PC-3 (cell line): ENCODE measurements around the gene SLC17A1. TPM values are rescaled to one million over a fixed set of nuclear protein-coding genes. Genes with fewer than 3 reads are reported as not detected.

ENCODE experiments used
- ATAC-seq: fragments of 200-7000 bp; cut with Tn5 transposase; 2 replicates; pipeline ENCODE4 v1.9.1; 2020; ENCODE audit warnings: mild to moderate bottlenecking, moderate library complexity
- BruUV-seq: library from RNA; stranded (reverse); fragments of 400-500 nt; replicated peaks from 2 replicates; lab custom pipeline; 2021; lab: Mats Ljungman, UMichigan
- CTCF ChIA-PET: fragments of 300-600 bp; sonication (Branson Sonifier 250); formaldehyde crosslinking; loops from one replicate; lab custom pipeline; 2022; ENCODE audit warnings: antibody characterized with exemption; lab: Charles Lee
- POLR2A ChIA-PET: fragments of 300-600 bp; sonication (Branson Sonifier 250); formaldehyde crosslinking; loops from one replicate; lab custom pipeline; 2022; ENCODE audit warnings: antibody characterized with exemption; ENCODE audit not compliant: unreplicated experiment; lab: Charles Lee
- DNase-seq: peaks from one replicate; pipeline ENCODE4 v3.0.0-alpha.2; 2015
- H2AFZ ChIP-seq: fragments of 300-600 bp; sonication (generic); 2 replicates; pipeline ENCODE4 v1.6.0; 2016; ENCODE audit warnings: antibody characterized with exemption, low read length
- H3F3A ChIP-seq: fragments of 300-600 bp; sonication (generic); one replicate; pipeline ENCODE4 v1.6.0; 2017; ENCODE audit warnings: antibody characterized with exemption, low read length, control low read depth, mild to moderate bottlenecking; ENCODE audit not compliant: unreplicated experiment
- H3K27ac ChIP-seq: fragments of 300-600 bp; sonication (generic); 2 replicates; pipeline ENCODE4 v1.5.1; 2016; ENCODE audit warnings: mild to moderate bottlenecking, low read length
- H3K27me3 ChIP-seq: fragments of 300-600 bp; sonication (generic); 2 replicates; pipeline ENCODE4 v1.6.1; 2016; ENCODE audit warnings: low read length, mixed read lengths
- H3K36me3 ChIP-seq: fragments of 300-600 bp; sonication (generic); 2 replicates; pipeline ENCODE4 v1.6.1; 2016; ENCODE audit warnings: low read depth, mixed run types, low read length, mixed read lengths
- H3K4me1 ChIP-seq: fragments of 300-600 bp; sonication (generic); 2 replicates; pipeline ENCODE4 v1.5.1; 2016; ENCODE audit warnings: low read length; ENCODE audit not compliant: insufficient read depth
- H3K4me2 ChIP-seq: fragments of 300-600 bp; sonication (generic); 2 replicates; pipeline ENCODE4 v1.6.0; 2016; ENCODE audit warnings: low read length
- H3K4me3 ChIP-seq: fragments of 300-600 bp; sonication (generic); 2 replicates; pipeline ENCODE4 v1.5.1; 2016; ENCODE audit warnings: mild to moderate bottlenecking, low read length, mixed read lengths
- H3K79me2 ChIP-seq: fragments of 300-600 bp; sonication (generic); 2 replicates; pipeline ENCODE4 v1.6.1; 2017; ENCODE audit warnings: low read length, mixed read lengths
- H3K9ac ChIP-seq: fragments of 300-600 bp; sonication (generic); 2 replicates; pipeline ENCODE4 v1.6.0; 2016; ENCODE audit warnings: mild to moderate bottlenecking, low read length
- H3K9me2 ChIP-seq: fragments of 300-600 bp; sonication (generic); replicated peaks from 2 replicates; pipeline ENCODE4 v1.6.1; 2016; ENCODE audit warnings: mixed run types, low read length, mixed read lengths
- H3K9me3 ChIP-seq: fragments of 300-600 bp; sonication (generic); 2 replicates; pipeline ENCODE4 v1.6.1; 2016; ENCODE audit warnings: low read length, mixed read lengths
- H4K20me1 ChIP-seq: fragments of 300-600 bp; sonication (generic); 2 replicates; pipeline ENCODE4 v1.6.1; 2016; ENCODE audit warnings: low read length, mixed read lengths
- EZH2 ChIP-seq: fragments of 300-600 bp; sonication (generic); IDR thresholded peaks from one replicate; pipeline ENCODE4 v1.6.1; 2017; ENCODE audit warnings: antibody characterized with exemption, mild to moderate bottlenecking, low read length; ENCODE audit not compliant: unreplicated experiment
- EZH2phosphoT487 ChIP-seq: fragments of 300-600 bp; sonication (generic); IDR thresholded peaks from 2 replicates; pipeline ENCODE4 v1.6.1; 2018; ENCODE audit warnings: mild to moderate bottlenecking, antibody characterized with exemption, low read length, borderline replicate concordance
- intact Hi-C: fragments of 100-400 bp; cut with micrococcal nuclease; formaldehyde crosslinking; loops from 2 replicates; pipeline ENCODE4 v1.9.0; 2023
- total RNA-seq: library from RNA; depleted of rRNA; stranded (reverse); fragments of >200 nt; gene quantifications from 2 replicates; pipeline ENCODE4 v1.2.3, GENCODE V29; 2014
- TF ChIP-seq, protein P1 (sequence below): fragments of 300-600 bp; sonication (generic); conservative IDR thresholded peaks from 2 replicates; pipeline ENCODE4 v1.5.1; 2017; ENCODE audit warnings: antibody characterized with exemption, low read depth, mild to moderate bottlenecking, low read length

Gene SLC17A1
- total RNA-seq, 1 experiment from 2014 or later: not detected

DNA sequence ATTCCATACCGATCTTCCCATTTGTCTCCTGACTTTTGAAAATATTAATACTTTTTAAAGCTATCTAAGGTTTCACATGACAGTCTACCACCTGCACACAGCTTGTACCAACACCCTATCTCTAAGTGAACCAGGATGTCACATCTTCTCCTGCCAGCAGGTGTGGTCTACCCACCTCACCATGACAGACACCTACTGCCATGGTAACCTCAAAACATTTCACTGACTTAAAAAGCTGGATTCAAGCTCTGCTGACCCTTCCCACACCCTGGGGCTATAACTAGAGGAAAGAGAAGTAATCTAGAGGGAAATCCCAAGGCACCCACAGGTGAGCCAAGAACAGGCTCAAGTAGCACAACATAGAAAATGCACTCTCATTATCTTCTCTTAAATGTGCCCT, 41.0 kb upstream of the SLC17A1 start:
- Histone ChIP-seq H3K4me3 (no peak overlapping the region), H3K27ac (no peak overlapping the region), H3K27me3 (peaks cover 50% of the 10 kb centered on the region), H3K4me1 (no peaks in the 10 kb centered on the region), H3K9me2 (no peaks in the 10 kb centered on the region), H3F3A (no peaks in the 10 kb centered on the region), H3K79me2 (no peaks in the 10 kb centered on the region), H3K9me3 (no peaks in the 10 kb centered on the region), H3K9ac (no peak overlapping the region), H2AFZ (no peak overlapping the region), H3K36me3 (no peaks in the 10 kb centered on the region), H4K20me1 (no peaks in the 10 kb centered on the region), H3K4me2 (no peak overlapping the region)
- intact Hi-C loops: no loop called here
- DNase-seq (no peak), ATAC-seq (no peak)
- no TSS peak for BruUV-seq
- TF ChIP-seq, protein P1, sequence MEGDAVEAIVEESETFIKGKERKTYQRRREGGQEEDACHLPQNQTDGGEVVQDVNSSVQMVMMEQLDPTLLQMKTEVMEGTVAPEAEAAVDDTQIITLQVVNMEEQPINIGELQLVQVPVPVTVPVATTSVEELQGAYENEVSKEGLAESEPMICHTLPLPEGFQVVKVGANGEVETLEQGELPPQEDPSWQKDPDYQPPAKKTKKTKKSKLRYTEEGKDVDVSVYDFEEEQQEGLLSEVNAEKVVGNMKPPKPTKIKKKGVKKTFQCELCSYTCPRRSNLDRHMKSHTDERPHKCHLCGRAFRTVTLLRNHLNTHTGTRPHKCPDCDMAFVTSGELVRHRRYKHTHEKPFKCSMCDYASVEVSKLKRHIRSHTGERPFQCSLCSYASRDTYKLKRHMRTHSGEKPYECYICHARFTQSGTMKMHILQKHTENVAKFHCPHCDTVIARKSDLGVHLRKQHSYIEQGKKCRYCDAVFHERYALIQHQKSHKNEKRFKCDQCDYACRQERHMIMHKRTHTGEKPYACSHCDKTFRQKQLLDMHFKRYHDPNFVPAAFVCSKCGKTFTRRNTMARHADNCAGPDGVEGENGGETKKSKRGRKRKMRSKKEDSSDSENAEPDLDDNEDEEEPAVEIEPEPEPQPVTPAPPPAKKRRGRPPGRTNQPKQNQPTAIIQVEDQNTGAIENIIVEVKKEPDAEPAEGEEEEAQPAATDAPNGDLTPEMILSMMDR: no peak
- TF ChIP-seq EZH2phosphoT487: no peak
- no peak for TF ChIP-seq EZH2
- ChIA-PET CTCF (no interaction called here), POLR2A (no interaction called here)

DNA sequence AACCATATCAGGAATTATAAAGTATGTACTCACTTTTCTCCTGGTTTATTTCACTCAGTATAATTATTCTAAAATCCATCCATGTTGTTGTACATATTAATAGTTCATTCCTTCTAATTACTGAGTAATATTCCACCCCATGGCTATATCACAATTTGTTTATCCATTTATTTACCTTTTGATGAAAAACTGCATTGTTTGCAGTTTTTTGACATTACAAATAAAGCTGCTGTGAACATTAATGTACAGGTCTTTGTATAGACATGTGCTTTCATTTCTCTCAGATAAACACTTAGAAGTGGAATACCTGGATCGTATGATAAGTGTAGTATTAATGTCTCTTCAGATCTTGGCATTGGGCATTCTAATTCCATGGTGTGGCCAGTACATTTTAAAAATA, 38.0 kb upstream of the SLC17A1 start:
- Histone ChIP-seq H3K36me3 (no peaks in the 10 kb centered on the region), H3K27ac (no peak overlapping the region), H3K4me1 (no peaks in the 10 kb centered on the region), H2AFZ (no peak overlapping the region), H3K27me3 (peaks cover 36% of the 10 kb centered on the region), H3K4me2 (no peak overlapping the region), H3K9me2 (no peaks in the 10 kb centered on the region), H3K4me3 (no peak overlapping the region), H3K9ac (no peak overlapping the region), H3K79me2 (no peaks in the 10 kb centered on the region), H3F3A (no peaks in the 10 kb centered on the region), H4K20me1 (no peaks in the 10 kb centered on the region), H3K9me3 (no peaks in the 10 kb centered on the region)
- CTCF ChIA-PET: no interaction called here
- DNase-seq (no peak), ATAC-seq (no peak)
- TF ChIP-seq, protein P1: no peak
- TF ChIP-seq EZH2phosphoT487 (no peak), EZH2 (no peak)
- POLR2A ChIA-PET: no interaction called here
- BruUV-seq: no TSS peak
- intact Hi-C loops: no loop called here

DNA sequence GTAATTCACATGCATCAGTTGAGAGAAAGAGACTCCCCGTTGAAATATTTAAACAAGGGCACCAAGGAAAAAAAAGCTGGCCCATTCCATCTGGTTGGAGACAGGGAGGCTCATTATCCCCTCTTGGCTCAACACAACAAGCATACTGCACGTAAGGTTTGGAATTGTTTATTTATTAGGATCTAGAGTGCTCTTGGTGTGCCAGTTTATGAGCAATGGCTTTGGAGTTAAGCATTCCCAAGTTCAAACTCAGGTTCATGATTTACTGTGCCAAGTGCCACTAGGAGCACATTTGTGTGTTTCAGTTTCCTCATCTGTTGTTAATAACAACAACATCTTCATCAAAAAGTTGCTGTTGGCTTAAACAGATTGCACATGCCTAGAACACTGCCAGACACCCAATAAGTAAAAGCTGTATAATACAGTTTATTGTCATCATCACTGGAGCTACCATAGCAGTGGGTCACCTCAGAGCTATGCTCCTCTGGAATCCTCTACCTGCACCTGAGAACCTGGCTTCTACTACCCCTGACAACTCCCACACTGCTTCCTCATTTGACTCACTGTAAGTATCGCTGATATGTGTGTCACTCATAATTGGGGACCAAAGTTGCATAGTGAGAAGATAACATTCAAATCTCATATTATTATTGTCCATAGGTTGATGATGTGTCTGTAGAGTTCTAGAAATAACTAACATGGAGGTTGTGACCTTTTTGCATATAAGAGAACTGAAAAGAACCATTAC, 36.8 kb upstream of the SLC17A1 start:
- POLR2A ChIA-PET: no interaction called here
- H3K4me1 ChIP-seq: no peaks in the 10 kb centered on the region
- H3K27ac ChIP-seq: no peak overlapping the region

More for the DNA sequence above, 36.8 kb upstream of the SLC17A1 start:
- no TSS peak for BruUV-seq
- Histone ChIP-seq H3F3A (no peaks in the 10 kb centered on the region), H3K9ac (no peak overlapping the region), H4K20me1 (no peaks in the 10 kb centered on the region), H3K27me3 (peaks cover 36% of the 10 kb centered on the region; the same call in 1 of the 2 replicates), H3K79me2 (no peaks in the 10 kb centered on the region), H3K4me2 (no peak overlapping the region), H3K4me3 (no peak overlapping the region), H3K9me3 (no peaks in the 10 kb centered on the region), H2AFZ (no peak overlapping the region), H3K36me3 (no peaks in the 10 kb centered on the region), H3K9me2 (no peaks in the 10 kb centered on the region)
- DNase-seq (no peak), ATAC-seq (no peak)
- intact Hi-C loops: no loop called here
- TF ChIP-seq EZH2phosphoT487 (no peak), EZH2 (no peak)
- TF ChIP-seq, protein P1: no peak
- CTCF ChIA-PET: no interaction called here
